ENCODE data around the gene ZBTB7C. TPM values are rescaled to one million over a fixed set of nuclear protein-coding genes. Genes with fewer than 3 reads are reported as not detected.

Gene ZBTB7C
- polyA plus RNA-seq, 2 of the 4 experiments (the other 2 are of a cell fraction), result 0.10 to 0.12 TPM

GRCh38 chr18:48173557-48173956 lies 235.6 kb downstream of the ZBTB7C start:
- TF ChIP-seq ZNF302 (CRISPR knock-in tag; IDR thresholded peaks at IDR 0.05) (no peak), CEBPB (IDR thresholded peaks at IDR 0.05) (no peak), NPAS2 (CRISPR knock-in tag; IDR thresholded peaks at IDR 0.05; ENCODE audit: borderline replicate concordance) (no peak), RCOR1 (IDR thresholded peaks at IDR 0.05; ENCODE audit: low read depth, low read length) (no peak), CBX8 (IDR thresholded peaks at IDR 0.05) (no peak), CHD2 (IDR thresholded peaks at IDR 0.05; ENCODE audit: low read length, partially characterized antibody) (no peak)
- Histone ChIP-seq H3K27ac (no peak overlapping the region), H3K4me3 (no peak overlapping the region), H3K9me3 (no peaks in the 10 kb centered on the region), H3K4me1 (no peaks in the 10 kb centered on the region), H3K4me2 (no peak overlapping the region)
- no peak for DNase-seq (ENCODE audit: low read depth in 1 of 2, low spot score in 1 of 2)
- WGBS (ENCODE audit: missing lambda C conversion rate), result 76% methylated on average over 2 of the region's 2 CpGs
- ATAC-seq, result no peak
- ChIA-PET POLR2A (no interaction called here), CTCF (no interaction called here)
- FAIRE-seq, result no peak

GRCh38 chr18:48172226-48173006 lies 236.8 kb downstream of the ZBTB7C start:
- Histone ChIP-seq H3K4me3 (no peak overlapping the region), H3K4me2 (no peak overlapping the region), H3K27ac (no peak overlapping the region), H3K9me3 (no peaks in the 10 kb centered on the region), H3K4me1 (no peaks in the 10 kb centered on the region)
- DNase-seq (ENCODE audit: low read depth in 1 of 2, low spot score in 1 of 2) (no peak), ATAC-seq (no peak), FAIRE-seq (no peak)
- ChIA-PET POLR2A (no interaction called here), CTCF (interaction anchor here (0.5 to 1.7 kb wide), 4 partner anchors 15 to 142 kb away, joined by 3 to 4 read pairs (median 3); no protein-coding TSS in a partner anchor)
- TF ChIP-seq KDM1A (IDR thresholded peaks at IDR 0.05; ENCODE audit: low read depth), result no peak
- no peak for TF ChIP-seq TP53 (CRISPR knock-in tag; IDR thresholded peaks at IDR 0.05)
- TF ChIP-seq ZNF302 (CRISPR knock-in tag; IDR thresholded peaks at IDR 0.05), result no peak
- TF ChIP-seq GATA3 (IDR thresholded peaks at IDR 0.05; ENCODE audit: borderline replicate concordance), result no peak
- no peak for TF ChIP-seq CHD4 (IDR thresholded peaks at IDR 0.05; ENCODE audit: borderline replicate concordance)
- TF ChIP-seq FOXS1 (CRISPR knock-in tag; IDR thresholded peaks at IDR 0.05), result no peak
- no peak for TF ChIP-seq ZSCAN20 (CRISPR knock-in tag; IDR thresholded peaks at IDR 0.05)
- TF ChIP-seq SMC3 (IDR thresholded peaks at IDR 0.05), result no peak
- TF ChIP-seq RARB (CRISPR knock-in tag; IDR thresholded peaks at IDR 0.05), result no peak
- no peak for TF ChIP-seq NFE2L2 (conservative IDR thresholded peaks at IDR 0.05; ENCODE audit: low read length)
- no peak for TF ChIP-seq E2F6 (IDR thresholded peaks at IDR 0.05; ENCODE audit: borderline replicate concordance, low read depth)
- no peak for TF ChIP-seq ATOH8 (CRISPR knock-in tag; IDR thresholded peaks at IDR 0.05; ENCODE audit: low read depth)
- no peak for TF ChIP-seq JUN (IDR thresholded peaks at IDR 0.05)
- TF ChIP-seq REST (IDR thresholded peaks at IDR 0.05), result no peak
- no peak for TF ChIP-seq ZFP36 (IDR thresholded peaks at IDR 0.05; ENCODE audit: borderline replicate concordance, partially characterized antibody)
- no peak for TF ChIP-seq RFX5 (IDR thresholded peaks at IDR 0.05)
- TF ChIP-seq EHMT2 (IDR thresholded peaks at IDR 0.05; ENCODE audit: low read depth), result no peak
- WGBS (ENCODE audit: missing lambda C conversion rate), result 80% methylated on average over 12 of the region's 19 CpGs

All from A549 (cell line).